Right forelimb (tissue), 1 donor: ENCODE data around the gene TRAPPC5.
A peak's percentile ranks its signal among the peaks of the same experiment; 100 is the strongest.

ENCODE experiments used
- DNase-seq: peaks from one replicate; pipeline ENCODE4 v3.0.0-alpha.2; 2018

The TRAPPC5 gene

GRCh38 chr19:7677669-7678311 is 2.8 kb upstream of the TRAPPC5 start:
- no peak for DNase-seq

- no peak for DNase-seq
These were observed 1.5 kb upstream of the TRAPPC5 start for GRCh38 chr19:7678971-7679751.

GRCh38 chr19:7679771-7680605 is 645 bp upstream of the TRAPPC5 start:
- no peak for DNase-seq

GRCh38 chr19:7681340-7682174 is 924 bp downstream of the TRAPPC5 start:
- peak; percentile 71 for DNase-seq

GRCh38 chr19:7682175-7682855 is 1.7 kb downstream of the TRAPPC5 start:
- no peak for DNase-seq

- DNase-seq = no peak
These were observed 5.2 kb downstream of the TRAPPC5 start for GRCh38 chr19:7685546-7686445.

- DNase-seq = no peak
These were observed 6.5 kb downstream of the TRAPPC5 start for GRCh38 chr19:7687177-7687576.

- no peak for DNase-seq
These were observed 8.5 kb downstream of the TRAPPC5 start for GRCh38 chr19:7689165-7689564.

GRCh38 chr19:7690779-7691258 is 10.2 kb downstream of the TRAPPC5 start:
- DNase-seq = no peak

- DNase-seq = no peak
These were observed 10.9 kb downstream of the TRAPPC5 start for GRCh38 chr19:7691497-7691896.

- DNase-seq = no peak
These were observed 11.9 kb downstream of the TRAPPC5 start for GRCh38 chr19:7692417-7693088.

GRCh38 chr19:7694499-7694898 is 13.9 kb downstream of the TRAPPC5 start:
- DNase-seq = no peak

GRCh38 chr19:7697721-7698287 is 17.2 kb downstream of the TRAPPC5 start:
- DNase-seq = no peak

GRCh38 chr19:7698583-7698982 is 17.9 kb downstream of the TRAPPC5 start:
- DNase-seq = no peak

- DNase-seq = no peak
These were observed 18.4 kb downstream of the TRAPPC5 start for GRCh38 chr19:7699003-7699402.

GRCh38 chr19:7699417-7700401 is 19.1 kb downstream of the TRAPPC5 start:
- DNase-seq = no peak

GRCh38 chr19:7701049-7701653 is 20.5 kb downstream of the TRAPPC5 start:
- DNase-seq = no peak
